OCI-LY3 (cell line): ENCODE results near the gene GLO1.

Experiments used
- CTCF ChIP-seq: fragments of 200-600, 300-600 bp; sonication (generic); IDR thresholded peaks from 2 replicates; pipeline ENCODE4 v1.5.1; 2014; ENCODE audit warnings: antibody characterized with exemption, low read length, low read depth
- EZH2phosphoT487 ChIP-seq: fragments of 200-600 bp; shearing (Covaris generic); IDR thresholded peaks from 2 replicates; pipeline ENCODE4 v1.6.1; 2018; ENCODE audit warnings: antibody characterized with exemption, mixed run types, low read depth

- TF ChIP-seq EZH2phosphoT487 (no peak), CTCF (no peak)
Measured at GRCh38 chr6:38684237-38684636, 18.7 kb downstream of the GLO1 start.
